NCI-H748 (cell line): Measurements from ENCODE around the gene ERC1.
A peak's percentile ranks its signal among the peaks of the same experiment; 100 is the strongest.
"Not testable (repeated sequence)": the region's sequence is repeated elsewhere in the genome, so short reads cannot be mapped to it uniquely, and the experiment has no call there.

Experiments
- DNase-seq: peaks from one replicate; lab custom pipeline; 2025; ENCODE audit not compliant: unreplicated experiment; lab: John Stamatoyannopoulos, UW

ERC1 gene

DNA sequence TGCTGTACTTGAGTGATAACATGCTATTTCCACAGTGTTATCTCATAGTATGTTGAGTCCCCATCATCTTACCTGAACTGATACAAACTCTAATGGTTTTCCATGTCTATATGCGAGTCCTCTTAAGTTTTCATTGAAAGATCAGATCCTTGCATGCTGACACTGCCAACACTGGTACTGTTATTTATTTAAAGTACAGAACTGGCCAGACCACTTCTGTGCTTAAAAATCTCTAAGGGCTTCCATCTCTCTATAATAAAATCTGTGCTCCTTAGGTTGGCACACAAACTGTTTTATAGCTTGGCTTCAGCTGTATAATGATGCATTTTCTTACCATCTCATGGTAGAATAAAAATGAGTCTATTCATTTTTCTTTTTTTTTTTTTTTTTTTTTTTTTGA is 188.1 kb downstream of the ERC1 start:
- no peak for DNase-seq

DNA sequence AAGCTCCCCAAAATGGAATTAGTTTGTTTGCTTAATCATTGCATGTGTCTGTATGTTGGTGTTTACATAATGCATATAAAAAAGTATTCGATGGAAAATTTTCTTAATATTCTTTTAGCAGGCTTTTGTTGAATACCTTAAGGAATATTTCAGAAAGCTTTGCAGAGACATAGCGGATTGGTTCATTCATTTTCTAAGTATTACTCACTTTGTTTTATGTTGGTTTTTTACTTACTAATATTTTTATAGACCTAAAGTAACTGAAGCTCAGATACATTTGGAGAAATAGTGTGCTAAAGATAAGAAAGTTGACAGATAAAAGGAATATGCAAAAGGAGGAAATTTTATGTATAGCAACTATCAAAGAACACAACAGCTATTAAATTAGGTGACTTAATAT is 191.0 kb downstream of the ERC1 start:
- no peak for DNase-seq

DNA sequence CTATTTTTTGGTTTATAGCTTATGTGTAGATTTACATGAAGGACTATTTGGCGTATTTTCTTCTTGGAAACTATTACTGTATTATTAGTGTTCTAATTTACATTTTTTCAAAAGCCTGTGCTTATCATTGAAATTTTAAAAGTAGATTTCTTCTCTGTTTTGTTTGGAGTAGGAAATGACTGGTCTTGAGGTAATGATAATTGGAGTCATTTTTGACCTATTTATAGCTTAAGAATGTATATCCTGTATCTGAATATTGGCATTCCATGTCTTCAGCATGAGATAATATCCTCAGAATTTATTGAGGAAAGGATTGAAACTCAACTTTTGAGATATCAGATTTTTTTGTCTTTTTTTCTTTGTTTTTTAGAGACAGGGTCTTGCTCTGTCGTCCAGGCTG is 193.4 kb downstream of the ERC1 start:
- no peak for DNase-seq

DNA sequence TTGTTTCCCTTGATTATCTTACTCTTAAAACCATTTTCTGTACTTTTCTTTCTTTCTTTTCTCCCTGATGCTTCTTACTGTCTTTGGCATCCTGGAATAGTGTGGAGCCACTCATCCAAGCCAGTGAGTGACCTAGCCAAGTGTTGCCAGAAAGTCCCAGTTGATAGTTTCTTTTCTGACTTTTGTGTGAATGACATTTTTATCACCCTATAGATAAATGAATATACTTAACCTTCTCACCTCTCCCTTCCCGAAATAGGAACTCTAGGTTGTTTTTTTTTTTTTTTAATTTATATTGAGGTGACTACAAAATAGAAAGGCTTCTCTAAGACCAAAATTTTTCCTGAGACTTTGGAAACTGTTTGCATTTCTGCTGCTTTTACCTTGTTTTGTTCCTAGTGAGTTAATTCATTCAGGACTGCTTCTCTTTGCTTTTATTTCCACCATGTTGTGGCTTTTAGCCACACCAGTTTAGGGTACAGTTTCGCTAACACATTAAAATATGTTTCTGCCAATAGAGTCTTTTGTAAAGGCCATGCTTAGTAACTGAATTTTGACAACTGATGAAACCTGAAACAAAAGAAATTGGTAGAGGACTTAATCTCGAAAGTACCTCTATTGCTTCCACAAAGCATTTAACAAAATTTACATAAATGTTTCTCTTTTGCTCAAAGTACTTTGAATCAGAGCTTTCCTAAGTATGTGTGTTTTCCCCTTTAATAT is 194.6 kb downstream of the ERC1 start:
- no peak for DNase-seq

DNA sequence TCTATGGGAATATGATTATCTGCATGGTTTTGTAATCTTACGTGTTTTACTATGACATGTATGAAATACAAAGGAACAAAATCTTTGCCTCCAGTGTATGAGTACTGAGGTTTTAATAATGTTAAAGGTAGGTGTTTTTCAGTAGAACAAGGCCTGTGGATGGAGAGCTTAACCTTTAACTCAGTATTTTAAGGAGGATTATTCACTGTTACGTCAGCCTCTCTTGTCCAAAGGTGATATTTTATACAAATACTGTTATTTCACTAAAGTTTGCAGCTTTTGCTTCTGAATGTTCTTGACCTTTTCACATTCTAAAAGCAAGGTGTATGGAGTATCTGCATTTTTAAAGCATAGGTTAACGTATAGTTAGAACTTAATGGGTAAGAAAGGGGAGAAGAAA is 195.3 kb downstream of the ERC1 start:
- DNase-seq = no peak

- no peak for DNase-seq
Observed at GRCh38 chr12:1188016-1188415, 197.0 kb downstream of the ERC1 start.

DNA sequence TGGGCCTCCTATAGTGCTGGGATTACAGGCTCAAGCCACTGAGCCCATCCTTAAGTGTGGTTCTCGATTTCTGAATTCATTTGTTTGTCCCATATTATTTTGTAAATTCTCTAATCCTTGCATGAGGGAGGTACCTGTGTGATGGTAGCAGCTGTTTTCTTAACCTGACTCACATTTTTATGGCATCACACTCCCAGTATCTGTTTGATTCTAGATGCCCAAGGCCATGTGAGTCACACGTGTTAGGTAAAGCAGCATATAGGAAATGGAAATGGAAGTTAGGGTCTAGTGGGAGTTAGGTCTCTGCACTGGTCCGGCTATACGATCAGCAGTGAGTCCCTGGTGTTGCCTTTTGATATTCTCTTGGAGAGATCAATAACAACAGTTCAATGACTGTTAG is 198.1 kb downstream of the ERC1 start:
- no peak for DNase-seq

GRCh38 chr12:1195513-1195912 is 204.5 kb downstream of the ERC1 start:
- DNase-seq = no peak

DNA sequence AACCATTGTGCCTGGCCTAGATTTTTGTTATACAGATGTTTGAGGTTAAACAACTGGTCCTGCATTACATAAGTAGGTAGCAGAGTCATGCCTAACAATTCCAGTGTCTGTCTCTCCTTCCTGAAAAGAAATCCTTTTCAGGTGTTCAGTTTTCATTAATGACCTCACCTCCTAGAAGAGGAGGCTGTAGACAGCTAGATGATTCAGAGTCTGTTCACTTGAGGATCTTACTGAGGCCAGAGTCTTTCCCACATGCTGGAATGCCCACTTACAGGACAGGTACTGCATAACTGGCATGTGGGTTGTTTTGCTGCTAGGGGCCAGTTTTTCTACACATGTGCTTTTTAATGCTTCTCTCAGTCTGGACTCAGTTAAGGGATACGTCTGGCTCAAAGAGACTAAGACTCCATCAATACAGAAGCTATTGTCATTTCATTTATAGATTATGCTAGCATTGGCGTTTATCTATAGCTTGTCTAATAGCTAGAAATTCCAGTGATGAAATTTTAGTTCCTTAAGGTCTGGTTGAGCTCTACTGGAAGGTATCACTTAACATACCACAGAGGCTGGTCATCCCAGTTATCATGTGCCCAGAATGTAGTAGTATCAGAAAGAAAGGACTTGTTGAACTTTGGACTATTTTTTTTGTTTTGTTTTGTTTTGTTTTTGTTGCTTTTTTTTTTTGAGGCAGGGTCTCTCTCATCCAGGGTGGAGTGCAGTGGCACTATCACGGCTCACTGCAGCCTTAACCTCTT is 206.4 kb downstream of the ERC1 start:
- no peak for DNase-seq

DNA sequence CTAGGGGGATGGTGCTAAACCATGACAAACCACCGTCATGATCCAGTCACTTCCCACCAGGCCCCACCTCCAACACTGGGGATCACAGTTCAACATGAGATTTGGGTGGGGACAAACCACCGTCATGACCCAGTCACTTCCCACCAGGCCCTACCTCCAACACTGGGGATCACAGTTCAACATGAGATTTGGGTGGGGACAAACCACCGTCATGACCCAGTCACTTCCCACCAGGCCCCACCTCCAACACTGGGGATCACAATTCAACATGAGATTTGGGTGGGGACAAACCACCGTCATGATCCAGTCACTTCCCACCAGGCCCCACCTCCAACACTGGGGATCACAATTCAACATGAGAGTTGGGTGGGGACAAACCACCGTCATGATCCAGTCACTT is 207.8 kb downstream of the ERC1 start:
- not testable (repeated sequence) for DNase-seq

DNA sequence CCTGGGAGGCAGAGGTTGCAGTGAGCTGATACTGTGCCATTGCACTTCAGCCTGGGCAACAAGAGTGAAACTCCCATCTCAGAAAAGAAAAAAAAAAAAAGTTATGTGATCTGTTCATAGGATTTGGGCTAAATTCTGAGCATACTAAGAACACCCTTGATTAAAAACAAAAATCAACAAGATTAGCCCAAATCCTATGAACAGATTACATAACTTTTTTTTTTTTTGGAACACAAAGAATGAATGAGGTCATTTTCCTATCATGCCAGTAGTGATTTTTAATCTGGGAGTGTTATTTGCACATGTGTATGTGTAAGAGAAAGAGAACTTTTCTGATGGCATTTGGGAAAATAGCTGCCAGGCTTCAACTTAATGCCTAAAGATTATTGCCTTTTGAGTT is 208.7 kb downstream of the ERC1 start:
- DNase-seq = no peak

GRCh38 chr12:1201030-1201429 is 210.0 kb downstream of the ERC1 start:
- DNase-seq = no peak

DNA sequence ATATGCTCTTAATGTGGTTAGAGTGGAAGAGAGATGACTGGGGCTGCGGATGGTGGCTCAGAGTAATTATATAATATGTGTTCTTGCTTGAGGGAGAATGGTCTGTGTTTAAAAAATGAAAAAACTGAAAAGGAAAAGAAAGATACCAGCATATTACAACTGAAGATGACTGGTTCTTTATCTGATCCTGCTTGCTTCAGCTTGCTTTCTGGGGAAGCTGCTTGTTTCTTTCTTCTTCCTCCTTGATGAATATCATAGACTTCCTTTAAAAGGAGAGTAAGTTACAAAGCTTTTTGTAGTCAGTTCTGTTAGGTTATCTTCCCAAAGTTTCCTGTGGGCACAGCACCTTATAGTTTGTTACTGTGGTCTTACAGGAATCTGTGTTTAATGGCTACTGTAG is 210.9 kb downstream of the ERC1 start:
- DNase-seq = no peak

DNA sequence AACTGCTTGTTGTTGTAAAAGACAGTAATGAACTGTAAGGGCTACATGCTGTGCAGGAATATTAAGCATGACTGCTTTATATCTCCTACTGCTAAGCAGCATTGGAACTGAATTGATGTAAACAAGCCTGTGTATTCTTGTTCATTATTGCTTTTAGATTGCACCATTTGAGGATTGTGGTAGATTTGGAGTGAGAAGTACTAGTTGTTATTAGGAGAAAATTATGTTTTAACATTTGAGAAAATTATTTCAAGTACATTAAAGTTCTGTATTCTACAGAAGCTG is 212.7 kb downstream of the ERC1 start:
- DNase-seq = peak; percentile 0

GRCh38 chr12:1204581-1205121 is 213.6 kb downstream of the ERC1 start:
- peak; percentile 16 for DNase-seq

DNA sequence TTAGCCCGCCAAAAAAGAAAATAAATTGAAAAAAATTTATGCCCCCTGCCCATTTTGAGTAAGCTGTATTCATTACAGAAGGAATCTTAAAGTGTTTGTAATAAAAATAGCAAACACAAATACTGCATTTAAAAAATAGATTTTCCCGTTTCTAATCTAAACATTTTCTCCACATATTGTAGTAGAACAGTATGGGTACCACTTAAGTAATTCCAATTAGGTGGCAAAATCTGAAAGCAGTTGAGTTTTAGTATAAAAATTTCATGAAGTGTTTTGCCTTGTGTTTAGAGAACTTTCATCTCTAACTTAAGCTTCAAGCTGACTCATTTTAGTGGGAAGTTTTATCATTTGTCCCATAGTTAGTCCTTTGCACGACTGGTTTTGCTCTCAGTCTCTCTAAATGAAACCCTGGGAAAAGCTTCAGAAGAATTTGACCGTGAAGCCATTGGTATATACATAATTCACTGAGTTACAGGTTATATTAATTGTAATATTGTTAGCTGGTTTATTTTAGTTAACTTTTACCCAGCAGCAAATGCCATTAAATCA is 214.6 kb downstream of the ERC1 start:
- DNase-seq = no peak

GRCh38 chr12:1206118-1206734 is 215.2 kb downstream of the ERC1 start:
- no peak for DNase-seq

DNA sequence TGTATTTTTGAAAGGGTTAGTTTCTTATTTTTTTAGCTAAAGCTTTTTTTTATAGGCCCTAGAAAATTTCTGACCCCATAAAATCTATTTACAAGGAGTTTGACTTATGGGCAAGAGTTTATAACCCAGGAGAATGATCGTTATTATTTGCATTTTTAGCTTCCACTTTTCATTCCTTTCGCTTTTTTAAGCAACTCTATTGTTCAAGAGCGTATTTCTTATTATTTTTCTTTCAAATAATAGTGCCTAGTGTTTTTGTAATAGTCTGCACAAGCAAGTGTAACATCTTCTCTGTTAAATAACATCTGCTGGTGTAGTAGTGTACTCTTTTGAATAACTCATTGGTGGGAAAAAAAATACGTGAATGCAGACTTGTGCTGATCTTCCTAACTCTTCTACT is 216.3 kb downstream of the ERC1 start:
- no peak for DNase-seq

- not testable (repeated sequence) for DNase-seq
Observed at GRCh38 chr12:1208719-1209118, 217.7 kb downstream of the ERC1 start.

DNA sequence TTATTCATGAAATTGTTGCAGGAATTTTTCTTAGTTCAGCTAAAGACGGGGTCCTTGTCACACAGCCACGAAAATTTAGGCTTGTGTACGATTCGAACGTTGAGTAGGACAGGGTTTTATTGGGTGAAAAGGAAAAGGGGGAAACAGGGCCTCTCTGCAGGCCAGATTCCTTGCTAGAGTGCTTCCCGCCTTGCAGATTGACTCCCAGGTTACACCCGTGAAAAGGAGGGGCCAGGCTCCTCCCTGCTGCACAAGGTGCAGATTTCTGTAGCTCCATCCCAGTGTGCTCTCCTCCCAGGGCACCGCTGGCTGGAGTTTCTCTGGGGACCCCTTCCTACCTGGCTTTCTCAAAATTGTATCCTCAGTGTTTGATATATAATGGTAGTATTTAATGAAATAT is 221.5 kb downstream of the ERC1 start:
- DNase-seq = peak; percentile 2

- no peak for DNase-seq
Observed at GRCh38 chr12:1213205-1213604, 222.2 kb downstream of the ERC1 start.

DNA sequence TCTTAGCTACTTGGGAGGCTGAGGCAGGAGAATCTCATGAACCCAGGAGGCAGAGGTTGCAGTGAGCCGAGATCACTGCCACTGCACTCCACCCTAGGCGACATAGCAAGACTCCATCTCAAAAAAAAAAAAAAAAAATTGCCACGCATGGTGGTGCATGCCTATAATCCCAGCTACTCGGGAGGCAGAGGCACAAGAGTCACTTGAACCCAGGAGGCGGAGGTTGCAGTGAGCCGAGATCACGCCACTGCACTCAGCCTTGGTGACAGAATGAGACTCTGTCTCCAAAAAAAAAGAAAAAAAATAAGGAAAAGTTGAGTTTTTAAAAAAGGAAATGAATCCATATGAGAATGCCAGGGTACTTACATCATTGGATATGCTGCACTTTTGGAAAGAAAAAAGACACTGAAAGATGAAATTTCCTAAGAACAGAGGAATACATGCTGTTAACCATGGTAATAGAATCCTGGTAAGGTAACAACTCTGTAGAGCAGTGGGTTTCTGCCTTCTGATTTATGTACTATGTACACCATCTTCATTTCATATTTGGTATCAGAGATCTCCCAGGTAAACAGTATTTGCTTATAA is 222.7 kb downstream of the ERC1 start:
- no peak for DNase-seq
